Measurements from ENCODE around the gene SLC35B1.

GRCh38 chr17:49730785-49731434 lies 23.1 kb upstream of the SLC35B1 start:
- TF ChIP-seq, protein P1, sequence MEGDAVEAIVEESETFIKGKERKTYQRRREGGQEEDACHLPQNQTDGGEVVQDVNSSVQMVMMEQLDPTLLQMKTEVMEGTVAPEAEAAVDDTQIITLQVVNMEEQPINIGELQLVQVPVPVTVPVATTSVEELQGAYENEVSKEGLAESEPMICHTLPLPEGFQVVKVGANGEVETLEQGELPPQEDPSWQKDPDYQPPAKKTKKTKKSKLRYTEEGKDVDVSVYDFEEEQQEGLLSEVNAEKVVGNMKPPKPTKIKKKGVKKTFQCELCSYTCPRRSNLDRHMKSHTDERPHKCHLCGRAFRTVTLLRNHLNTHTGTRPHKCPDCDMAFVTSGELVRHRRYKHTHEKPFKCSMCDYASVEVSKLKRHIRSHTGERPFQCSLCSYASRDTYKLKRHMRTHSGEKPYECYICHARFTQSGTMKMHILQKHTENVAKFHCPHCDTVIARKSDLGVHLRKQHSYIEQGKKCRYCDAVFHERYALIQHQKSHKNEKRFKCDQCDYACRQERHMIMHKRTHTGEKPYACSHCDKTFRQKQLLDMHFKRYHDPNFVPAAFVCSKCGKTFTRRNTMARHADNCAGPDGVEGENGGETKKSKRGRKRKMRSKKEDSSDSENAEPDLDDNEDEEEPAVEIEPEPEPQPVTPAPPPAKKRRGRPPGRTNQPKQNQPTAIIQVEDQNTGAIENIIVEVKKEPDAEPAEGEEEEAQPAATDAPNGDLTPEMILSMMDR (conservative IDR thresholded peaks at IDR 0.05; ENCODE audit: low read depth, low read length): no peak
- no peak for TF ChIP-seq EZH2 (IDR thresholded peaks at IDR 0.05; ENCODE audit: borderline replicate concordance, low read depth, low read length, poor library complexity, severe bottlenecking)
